HG03097 (cell line): ENCODE data around the gene ZNF316.
"Not testable (repeated sequence)": the region's sequence is repeated elsewhere in the genome, so short reads cannot be mapped to it uniquely, and the experiment has no call there.

ENCODE experiments used
- ATAC-seq: cut with Tn5 transposase; IDR thresholded peaks from one replicate; pipeline ENCODE4 v1.9.1; 2021; ENCODE audit not compliant: unreplicated experiment, low FRiP score

ZNF316 gene

GRCh38 chr7:6646465-6646864 is 9.3 kb downstream of the ZNF316 start:
- ATAC-seq = no peak

- no peak for ATAC-seq
Measured at GRCh38 chr7:6647080-6647479, 10.0 kb downstream of the ZNF316 start.

- ATAC-seq = no peak
Measured at GRCh38 chr7:6647541-6647940, 10.4 kb downstream of the ZNF316 start.

GRCh38 chr7:6648066-6648814 is 11.1 kb downstream of the ZNF316 start:
- no peak for ATAC-seq

GRCh38 chr7:6648815-6649104 is 11.6 kb downstream of the ZNF316 start:
- ATAC-seq = no peak

GRCh38 chr7:6649241-6649961 is 12.3 kb downstream of the ZNF316 start:
- ATAC-seq = no peak

- ATAC-seq = no peak
Measured at GRCh38 chr7:6650086-6650485, 13.0 kb downstream of the ZNF316 start.

- ATAC-seq = no peak
Measured at GRCh38 chr7:6650521-6651011, 13.4 kb downstream of the ZNF316 start.

GRCh38 chr7:6651851-6652445 is 14.8 kb downstream of the ZNF316 start:
- no peak for ATAC-seq

GRCh38 chr7:6652446-6653011 is 15.4 kb downstream of the ZNF316 start:
- no peak for ATAC-seq

GRCh38 chr7:6653071-6654003 is 16.2 kb downstream of the ZNF316 start:
- no peak for ATAC-seq

- ATAC-seq = no peak
Measured at GRCh38 chr7:6654113-6654841, 17.2 kb downstream of the ZNF316 start.

- ATAC-seq = no peak
Measured at GRCh38 chr7:6654842-6655610, 17.9 kb downstream of the ZNF316 start.

- no peak for ATAC-seq
Measured at GRCh38 chr7:6655636-6656385, 18.7 kb downstream of the ZNF316 start.

- ATAC-seq = no peak
Measured at GRCh38 chr7:6656413-6656812, 19.3 kb downstream of the ZNF316 start.

- no peak for ATAC-seq
Measured at GRCh38 chr7:6658618-6659345, 21.7 kb downstream of the ZNF316 start.

- not testable (repeated sequence) for ATAC-seq
Measured at GRCh38 chr7:6670851-6671250, 33.7 kb downstream of the ZNF316 start.
